H1 (cell line): Measurements from ENCODE around the gene JOSD1. TPM values are rescaled to one million over a fixed set of nuclear protein-coding genes. Genes with fewer than 3 reads are reported as not detected.

Experiments used
- CTCF ChIA-PET: fragments of 300-600 bp; sonication (Branson Sonifier 250); formaldehyde crosslinking; loops from one replicate; lab custom pipeline; 2021; ENCODE audit not compliant: partially characterized antibody; lab: Charles Lee
- POLR2A ChIA-PET: fragments of 300-600 bp; sonication (Branson Sonifier 250); formaldehyde crosslinking; loops from one replicate; lab custom pipeline; 2021; ENCODE audit warnings: inconsistent platforms; ENCODE audit not compliant: partially characterized antibody; lab: Charles Lee
- DNase-seq, 2 experiments: peaks; one replicate each; pipeline versions ENCODE4 v3.0.0 to v3.0.0-alpha.2; 2010 to 2022; ENCODE audit warnings: low spot score in 2 of 2, low read depth in 1 of 2, mixed read lengths in 1 of 2
- FAIRE-seq: peaks from 2 replicates; lab custom pipeline; 2011; peaks lifted over from hg19 to GRCh38; lab: Jason Lieb, UNC
- H2AFZ ChIP-seq: 2 replicates; pipeline ENCODE4 v1.8.1; 2012; ENCODE audit warnings: low read length, inconsistent platforms
- H2AK5ac ChIP-seq: 2 replicates; pipeline ENCODE4 v1.6.1; 2013; ENCODE audit warnings: low read depth, low read length
- H2BK120ac ChIP-seq: replicated peaks from 2 replicates; pipeline ENCODE3; 2013; ENCODE audit warnings: low read depth, low read length, inconsistent platforms
- H2BK12ac ChIP-seq: 2 replicates; pipeline ENCODE4 v1.6.1; 2013; ENCODE audit warnings: low read depth, low read length
- H2BK15ac ChIP-seq: 2 replicates; pipeline ENCODE4 v1.6.1; 2013; ENCODE audit warnings: low read length
- H2BK20ac ChIP-seq: 2 replicates; pipeline ENCODE4 v1.6.1; 2013; ENCODE audit warnings: low read length
- H2BK5ac ChIP-seq: 2 replicates; pipeline ENCODE4 v1.6.1; 2013; ENCODE audit warnings: low read depth, low read length
- H3K14ac ChIP-seq: 2 replicates; pipeline ENCODE4 v1.6.1; 2013; ENCODE audit warnings: inconsistent platforms; ENCODE audit not compliant: insufficient read length
- H3K18ac ChIP-seq: 2 replicates; pipeline ENCODE4 v1.6.1; 2013; ENCODE audit warnings: low read length; ENCODE audit errors: extremely low read depth
- H3K23ac ChIP-seq: 2 replicates; pipeline ENCODE4 v1.6.1; 2013; ENCODE audit warnings: inconsistent platforms; ENCODE audit not compliant: insufficient read length
- H3K23me2 ChIP-seq: 2 replicates; pipeline ENCODE4 v1.6.1; 2013; ENCODE audit warnings: low read depth, low read length
- H3K27ac ChIP-seq: 2 replicates; pipeline ENCODE4 v1.6.1; 2011; ENCODE audit warnings: low read depth, low read length, inconsistent platforms
- H3K27me3 ChIP-seq, 4 experiments: replicated peaks in 1 of 4; 1 replicate in 1 of 4; 2 replicates in 3 of 4; pipeline versions ENCODE4 v1.6.1 to v1.8.1; 2011 to 2013; ENCODE audit warnings: low read length in 3 of 4, mild to moderate bottlenecking in 3 of 4, inconsistent platforms in 2 of 4, mixed read lengths in 2 of 4, moderate library complexity in 1 of 4; ENCODE audit not compliant: control insufficient read depth in 3 of 4, insufficient read depth in 3 of 4; ENCODE audit errors: extremely low read depth in 1 of 4
- H3K36me3 ChIP-seq, 4 experiments: 2 replicates each; pipeline versions ENCODE4 v1.6.1 to v1.8.1; 2011 to 2013; ENCODE audit warnings: mild to moderate bottlenecking in 4 of 4, low read length in 3 of 4, moderate library complexity in 2 of 4, control low read depth in 1 of 4, inconsistent platforms in 1 of 4; ENCODE audit not compliant: insufficient read depth in 4 of 4, control insufficient read depth in 2 of 4
- H3K4ac ChIP-seq: replicated peaks from 2 replicates; pipeline ENCODE3; 2013; ENCODE audit warnings: low read length, low read depth, mixed read lengths, inconsistent platforms; ENCODE audit not compliant: insufficient read length
- H3K4me1 ChIP-seq, 4 experiments: replicated peaks in 1 of 4; 1 replicate in 1 of 4; 2 replicates in 3 of 4; pipeline versions ENCODE4 v1.6.1 to v1.8.1; 2011 to 2013; ENCODE audit warnings: low read length in 3 of 4, inconsistent platforms in 2 of 4, mixed read lengths in 1 of 4; ENCODE audit not compliant: insufficient read depth in 4 of 4, control insufficient read depth in 3 of 4
- H3K4me2 ChIP-seq, 2 experiments: 2 replicates each; pipeline versions ENCODE4 v1.6.1 to v1.8.1; 2011 to 2013; ENCODE audit warnings: low read depth in 2 of 2, low read length in 2 of 2, control low read depth in 1 of 2, inconsistent platforms in 1 of 2, mild to moderate bottlenecking in 1 of 2; ENCODE audit not compliant: insufficient read depth in 1 of 2
- H3K4me3 ChIP-seq, 4 experiments: fragments of 200-600, 300-600 bp in 1 of 4; sonication (generic), shearing (Covaris generic), sonication (Bioruptor Twin) in 1 of 4; 2 replicates each; pipeline versions ENCODE4 v1.5.1 to v1.8.1; 2011 to 2016; ENCODE audit warnings: low read length in 4 of 4, low read depth in 3 of 4, control low read depth in 2 of 4, inconsistent platforms in 2 of 4, mild to moderate bottlenecking in 2 of 4, mixed read lengths in 1 of 4, moderate library complexity in 1 of 4; ENCODE audit not compliant: insufficient read depth in 2 of 4; ENCODE audit errors: extremely low read depth in 1 of 4
- H3K56ac ChIP-seq: replicated peaks from 2 replicates; pipeline ENCODE3; 2013; ENCODE audit warnings: low read depth, mild to moderate bottlenecking, mixed read lengths, low read length, inconsistent platforms; ENCODE audit not compliant: insufficient read length
- H3K79me1 ChIP-seq: 2 replicates; pipeline ENCODE4 v1.6.1; 2013; ENCODE audit warnings: low read depth, low read length, control low read depth
- H3K79me2 ChIP-seq, 2 experiments: 2 replicates each; pipeline versions ENCODE4 v1.6.1 to v1.8.1; 2012 to 2013; ENCODE audit warnings: low read length in 2 of 2, mild to moderate bottlenecking in 2 of 2, inconsistent platforms in 1 of 2; ENCODE audit not compliant: insufficient read depth in 2 of 2, control insufficient read depth in 1 of 2
- H3K9ac ChIP-seq, 4 experiments: replicated peaks in 1 of 4; 1 replicate in 1 of 4; 2 replicates in 3 of 4; pipeline versions ENCODE4 v1.6.1 to v1.8.1; 2011 to 2013; ENCODE audit warnings: low read depth in 3 of 4, low read length in 3 of 4, control low read depth in 2 of 4, mild to moderate bottlenecking in 2 of 4, moderate library complexity in 2 of 4, inconsistent platforms in 1 of 4; ENCODE audit errors: extremely low read depth in 1 of 4
- H3K9me3 ChIP-seq, 2 experiments: 2 replicates each; pipeline versions ENCODE4 v1.6.1 to v1.8.1; 2012 to 2013; ENCODE audit warnings: mild to moderate bottlenecking in 2 of 2, moderate library complexity in 2 of 2, control low read depth in 1 of 2, inconsistent platforms in 1 of 2, low read depth in 1 of 2, low read length in 1 of 2, mixed read lengths in 1 of 2; ENCODE audit not compliant: insufficient read depth in 2 of 2
- H4K20me1 ChIP-seq, 2 experiments: replicated peaks in 1 of 2; 2 replicates each; pipeline versions ENCODE3 to v1.8.1; 2011 to 2013; ENCODE audit warnings: inconsistent platforms in 2 of 2, low read length in 2 of 2, mild to moderate bottlenecking in 1 of 2; ENCODE audit not compliant: insufficient read depth in 2 of 2, control insufficient read depth in 1 of 2
- H4K5ac ChIP-seq: 2 replicates; pipeline ENCODE4 v1.6.1; 2013; ENCODE audit warnings: low read length, low read depth, mixed read lengths, inconsistent platforms; ENCODE audit not compliant: insufficient read length
- H4K8ac ChIP-seq: 2 replicates; pipeline ENCODE4 v1.8.0; 2013; ENCODE audit warnings: mild to moderate bottlenecking, moderate library complexity, low read length, inconsistent platforms; ENCODE audit not compliant: insufficient read depth; ENCODE audit errors: extremely low read depth
- H4K91ac ChIP-seq: replicated peaks from 2 replicates; pipeline ENCODE3; 2013; ENCODE audit warnings: low read length, mixed read lengths, inconsistent platforms; ENCODE audit not compliant: insufficient read length
- CREB1 ChIP-seq: IDR thresholded peaks from 2 replicates; pipeline ENCODE4 v1.6.1; 2012; ENCODE audit warnings: inconsistent platforms
- CTCF ChIP-seq, 3 experiments: IDR thresholded peaks; 1 replicate in 2 of 3; 2 replicates in 1 of 3; pipeline versions ENCODE4 v1.5.1 to v1.6.1; 2011; ENCODE audit warnings: low read length in 3 of 3, mild to moderate bottlenecking in 3 of 3, inconsistent platforms in 2 of 3, low read depth in 1 of 3, moderate library complexity in 1 of 3; ENCODE audit not compliant: insufficient read depth in 1 of 3; ENCODE audit errors: control extremely low read depth in 1 of 3
- EP300 ChIP-seq, 2 experiments: IDR thresholded peaks; 1 replicate in 1 of 2; 2 replicates in 1 of 2; pipeline ENCODE4 v1.6.1; 2011 to 2012; ENCODE audit warnings: low read depth in 2 of 2, low read length in 2 of 2, mild to moderate bottlenecking in 2 of 2, borderline replicate concordance in 1 of 2, inconsistent platforms in 1 of 2, moderate library complexity in 1 of 2
- EZH2 ChIP-seq: fragments of 200-600 bp; sonication (generic); IDR thresholded peaks from 2 replicates; pipeline ENCODE4 v1.7.1; 2012; ENCODE audit warnings: low read depth, mild to moderate bottlenecking, moderate library complexity, low read length, inconsistent platforms; ENCODE audit not compliant: severe bottlenecking
- HDAC2 ChIP-seq, 2 experiments: fragments of 300-600 bp in 1 of 2; sonication (generic) in 1 of 2; IDR thresholded peaks; 2 replicates each; pipeline ENCODE4 v1.6.1; 2011 to 2012; ENCODE audit warnings: low read depth in 2 of 2, low read length in 2 of 2, mild to moderate bottlenecking in 2 of 2, moderate library complexity in 2 of 2, borderline replicate concordance in 1 of 2, inconsistent platforms in 1 of 2
- JUND ChIP-seq: IDR thresholded peaks from 2 replicates; pipeline ENCODE4 v1.6.1; 2011; ENCODE audit warnings: mild to moderate bottlenecking, improper control_type of control experiment, low read length
- POU5F1 ChIP-seq: IDR thresholded peaks from 2 replicates; pipeline ENCODE4 v1.6.1; 2011; ENCODE audit warnings: low read depth, mild to moderate bottlenecking, low read length, moderate library complexity
- RAD21 ChIP-seq, 2 experiments: IDR thresholded peaks in 1 of 2; conservative IDR thresholded peaks in 1 of 2; 2 replicates each; pipeline ENCODE4 v1.6.1; 2011; ENCODE audit warnings: low read depth in 2 of 2, low read length in 2 of 2, improper control_type of control experiment in 1 of 2, inconsistent platforms in 1 of 2, mild to moderate bottlenecking in 1 of 2, moderate library complexity in 1 of 2
- USF2 ChIP-seq: IDR thresholded peaks from 2 replicates; pipeline ENCODE4 v1.6.1; 2011; ENCODE audit warnings: low read length, improper control_type of control experiment
- WGBS, 2 experiments: shearing (Covaris generic) in 1 of 2; methylation state at CpG; one replicate each; pipeline versions ENCODE4 v1.1.6 to v1.1.7; 2013 to 2015; ENCODE audit warnings: low lambda C conversion rate in 2 of 2, mixed read lengths in 2 of 2, inconsistent platforms in 1 of 2, low coverage in 1 of 2, missing lambda C conversion rate in 1 of 2; ENCODE audit not compliant: insufficient replicate concordance in 2 of 2, insufficient coverage in 1 of 2, insufficient read length in 1 of 2; ENCODE audit errors: extremely low coverage in 1 of 2, missing lambda C conversion rate in 1 of 2; 5-methylcytosine and 5-hydroxymethylcytosine counted together
- polyA plus RNA-seq, 7 experiments: library from polyadenylated mRNA; depleted of rRNA in 3 of 7; stranded (reverse) in 5 of 7; unstranded in 2 of 7; fragments of >200 nt in 5 of 7; fragments of 200-250 nt in 2 of 7; gene quantifications; 1 replicate in 5 of 7; 2 replicates in 1 of 7; 4 replicates in 1 of 7; pipeline versions ENCODE4 v1.2.1 to v1.2.3, GENCODE V29; 2011 to 2013; ENCODE audit warnings: missing spikeins in 2 of 7, mixed read lengths in 2 of 7
- total RNA-seq: library from RNA; stranded (reverse); fragmentation: NEBNext Ultra II Directional; extraction: Animal tissue kit (Norgen Biotek cat#: 25700); gene quantifications from 2 replicates; pipeline ENCODE4 v1.2.1, GENCODE V29; 2021

The JOSD1 gene
- total and polyA plus RNA-seq, 2 of the 8 experiments (the other 6 are each of a cell fraction or from before 2014, with no cell fraction given) = 18.4 to 20.2 TPM

DNA sequence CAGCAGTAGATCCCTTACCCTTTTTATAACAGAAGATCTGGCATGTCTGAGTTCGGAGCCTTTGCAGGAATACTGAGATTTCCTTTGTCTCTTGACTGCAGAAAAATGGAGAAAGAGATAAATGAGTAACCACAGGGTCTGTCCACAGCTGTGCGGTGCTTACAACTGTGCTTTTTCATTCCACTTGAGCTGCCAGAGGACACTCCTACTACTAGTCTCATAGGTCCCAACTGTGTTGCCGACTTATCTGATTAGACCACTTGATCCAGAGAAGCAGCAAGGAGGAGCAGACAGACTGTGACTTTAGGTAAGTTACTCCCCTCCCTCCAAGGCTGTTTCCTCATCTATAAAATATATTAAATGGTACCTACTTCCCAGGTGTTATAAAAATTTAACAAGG lies 62.0 kb downstream of the JOSD1 start:
- H3K27me3 ChIP-seq = no peaks in the 10 kb centered on the region
- H4K5ac ChIP-seq = no peak overlapping the region
- H3K27ac ChIP-seq = no peak overlapping the region
- no peak overlapping the region for H2BK20ac ChIP-seq
- no peak overlapping the region for H3K56ac ChIP-seq
- whole genome bisulfite sequencing, 2 experiments = 95% methylated on average over 3 of the region's 3 CpGs; no CpG with 5 or more reads in 1 of the 2 experiments
- no peak for DNase-seq
- H3K23me2 ChIP-seq = no peaks in the 10 kb centered on the region
- no peak overlapping the region for H2BK5ac ChIP-seq
- H2BK120ac ChIP-seq = no peak overlapping the region
- H3K79me2 ChIP-seq = no peaks in the 10 kb centered on the region
- H2BK12ac ChIP-seq = no peak overlapping the region
- H4K91ac ChIP-seq = no peak overlapping the region
- H2AFZ ChIP-seq = no peak overlapping the region
- H2AK5ac ChIP-seq = no peak overlapping the region
- H3K4me1 ChIP-seq = no peaks in the 10 kb centered on the region
- no peak overlapping the region for H3K9ac ChIP-seq
- H3K18ac ChIP-seq = no peak overlapping the region
- POLR2A ChIA-PET = no interaction called here
- no peak overlapping the region for H4K8ac ChIP-seq
- H3K14ac ChIP-seq = no peak overlapping the region
- H3K4me3 ChIP-seq = no peak overlapping the region
- no peaks in the 10 kb centered on the region for H3K79me1 ChIP-seq
- FAIRE-seq = no peak
- no peaks in the 10 kb centered on the region for H4K20me1 ChIP-seq
- no peak overlapping the region for H3K23ac ChIP-seq
- H3K4ac ChIP-seq = no peak overlapping the region
- H3K36me3 ChIP-seq = peaks cover 0 to 10% (median 7%) of the 10 kb centered on the region in 4 experiments; a peak in 5 of 8 replicates
- H3K9me3 ChIP-seq = no peaks in the 10 kb centered on the region
- H2BK15ac ChIP-seq = no peak overlapping the region
- CTCF ChIA-PET = no interaction called here
- H3K4me2 ChIP-seq = no peak overlapping the region
- TF ChIP-seq JUND (no peak), USF2 (no peak), HDAC2 (IDR thresholded peaks at IDR 0.05; ENCODE audit: borderline replicate concordance in 1 of 2, low read depth in 2 of 2, low read length in 2 of 2) (no peak), CREB1 (no peak), POU5F1 (no peak), EZH2 (no peak), RAD21 (IDR thresholded peaks at IDR 0.05 in 1 of 2, conservative IDR thresholded peaks at IDR 0.05 in 1 of 2; ENCODE audit: low read depth in 2 of 2, low read length in 2 of 2) (no peak), CTCF (IDR thresholded peaks at IDR 0.05; ENCODE audit: control extremely low read depth in 1 of 3, insufficient read depth in 1 of 3, low read depth in 1 of 3, low read length in 3 of 3) (no peak), EP300 (IDR thresholded peaks at IDR 0.05; ENCODE audit: borderline replicate concordance in 1 of 2, low read depth in 2 of 2, low read length in 2 of 2) (no peak)
